WERI-Rb-1 (cell line): ENCODE results near the gene TMEM88.
"Not testable (repeated sequence)": the region's sequence is repeated elsewhere in the genome, so short reads cannot be mapped to it uniquely, and the experiment has no call there.

Experiments used
- DNase-seq: peaks from one replicate; pipeline ENCODE4 v3.0.0-alpha.2; 2020
- H3K27ac ChIP-seq: fragments of 250-450 bp; sonication (Bioruptor Pico); 2 replicates; pipeline ENCODE4 v1.5.1; 2020; ENCODE audit warnings: mild to moderate bottlenecking, moderate library complexity
- H3K27me3 ChIP-seq: fragments of 250-450 bp; sonication (Bioruptor Pico); 2 replicates; pipeline ENCODE4 v1.5.1; 2021; ENCODE audit warnings: mild to moderate bottlenecking, low read depth, moderate library complexity; ENCODE audit not compliant: insufficient read depth, severe bottlenecking
- H3K36me3 ChIP-seq: fragments of 250-450 bp; sonication (Bioruptor Pico); 2 replicates; pipeline ENCODE4 v1.5.1; 2020; ENCODE audit warnings: mild to moderate bottlenecking, moderate library complexity
- H3K4me3 ChIP-seq: 2 replicates; pipeline ENCODE4 v1.5.1; 2011; ENCODE audit warnings: low read depth, mild to moderate bottlenecking, control low read depth, low read length
- H3K9me3 ChIP-seq: fragments of 250-450 bp; sonication (Bioruptor Pico); 2 replicates; pipeline ENCODE4 v1.5.1; 2021; ENCODE audit warnings: mild to moderate bottlenecking, moderate library complexity; ENCODE audit not compliant: severe bottlenecking
- TF ChIP-seq, protein P1 (sequence below): IDR thresholded peaks from 2 replicates; pipeline ENCODE4 v1.5.1; 2011; ENCODE audit warnings: low read depth, mild to moderate bottlenecking, control low read depth, inconsistent platforms, low read length

TMEM88 gene, protein sequence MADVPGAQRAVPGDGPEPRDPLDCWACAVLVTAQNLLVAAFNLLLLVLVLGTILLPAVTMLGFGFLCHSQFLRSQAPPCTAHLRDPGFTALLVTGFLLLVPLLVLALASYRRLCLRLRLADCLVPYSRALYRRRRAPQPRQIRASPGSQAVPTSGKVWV

GRCh38 chr17:7854851-7855659, at the start of gene TMEM88:
Gene TMEM88, plus strand, starts transcription at chr17:7855066. Its CDS starts 9 bp downstream, at chr17:7855075.
- H3K36me3 ChIP-seq, result peaks cover 41% of the 10 kb centered on the region
- DNase-seq, result no peak
- no peaks in the 10 kb centered on the region for H3K9me3 ChIP-seq
- TF ChIP-seq, protein P1, sequence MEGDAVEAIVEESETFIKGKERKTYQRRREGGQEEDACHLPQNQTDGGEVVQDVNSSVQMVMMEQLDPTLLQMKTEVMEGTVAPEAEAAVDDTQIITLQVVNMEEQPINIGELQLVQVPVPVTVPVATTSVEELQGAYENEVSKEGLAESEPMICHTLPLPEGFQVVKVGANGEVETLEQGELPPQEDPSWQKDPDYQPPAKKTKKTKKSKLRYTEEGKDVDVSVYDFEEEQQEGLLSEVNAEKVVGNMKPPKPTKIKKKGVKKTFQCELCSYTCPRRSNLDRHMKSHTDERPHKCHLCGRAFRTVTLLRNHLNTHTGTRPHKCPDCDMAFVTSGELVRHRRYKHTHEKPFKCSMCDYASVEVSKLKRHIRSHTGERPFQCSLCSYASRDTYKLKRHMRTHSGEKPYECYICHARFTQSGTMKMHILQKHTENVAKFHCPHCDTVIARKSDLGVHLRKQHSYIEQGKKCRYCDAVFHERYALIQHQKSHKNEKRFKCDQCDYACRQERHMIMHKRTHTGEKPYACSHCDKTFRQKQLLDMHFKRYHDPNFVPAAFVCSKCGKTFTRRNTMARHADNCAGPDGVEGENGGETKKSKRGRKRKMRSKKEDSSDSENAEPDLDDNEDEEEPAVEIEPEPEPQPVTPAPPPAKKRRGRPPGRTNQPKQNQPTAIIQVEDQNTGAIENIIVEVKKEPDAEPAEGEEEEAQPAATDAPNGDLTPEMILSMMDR, result no peak
- peak within 1 kb of the TSS; percentile 88 for H3K4me3 ChIP-seq
- H3K27ac ChIP-seq, result peak within 1 kb of the TSS; percentile 98
- no peaks in the 10 kb centered on the region for H3K27me3 ChIP-seq

GRCh38 chr17:7806587-7806986, 48.3 kb upstream of the TMEM88 start:
- Histone ChIP-seq H3K4me3 (no peak overlapping the region), H3K27me3 (no peaks in the 10 kb centered on the region), H3K27ac (no peak overlapping the region), H3K9me3 (no peaks in the 10 kb centered on the region), H3K36me3 (no peaks in the 10 kb centered on the region)
- TF ChIP-seq, protein P1, result no peak
- no peak for DNase-seq

- Histone ChIP-seq H3K36me3 (no peaks in the 10 kb centered on the region), H3K9me3 (no peaks in the 10 kb centered on the region), H3K4me3 (no peak overlapping the region), H3K27me3 (no peaks in the 10 kb centered on the region), H3K27ac (no peak overlapping the region)
- TF ChIP-seq, protein P1, result no peak
- no peak for DNase-seq
Observed at GRCh38 chr17:7807206-7807605, 47.7 kb upstream of the TMEM88 start.

GRCh38 chr17:7809086-7809790, 45.6 kb upstream of the TMEM88 start:
- Histone ChIP-seq H3K36me3 (no peaks in the 10 kb centered on the region), H3K27me3 (no peaks in the 10 kb centered on the region), H3K27ac (no peak overlapping the region), H3K4me3 (no peak overlapping the region), H3K9me3 (no peaks in the 10 kb centered on the region)
- no peak for DNase-seq
- TF ChIP-seq, protein P1, result no peak

DNA sequence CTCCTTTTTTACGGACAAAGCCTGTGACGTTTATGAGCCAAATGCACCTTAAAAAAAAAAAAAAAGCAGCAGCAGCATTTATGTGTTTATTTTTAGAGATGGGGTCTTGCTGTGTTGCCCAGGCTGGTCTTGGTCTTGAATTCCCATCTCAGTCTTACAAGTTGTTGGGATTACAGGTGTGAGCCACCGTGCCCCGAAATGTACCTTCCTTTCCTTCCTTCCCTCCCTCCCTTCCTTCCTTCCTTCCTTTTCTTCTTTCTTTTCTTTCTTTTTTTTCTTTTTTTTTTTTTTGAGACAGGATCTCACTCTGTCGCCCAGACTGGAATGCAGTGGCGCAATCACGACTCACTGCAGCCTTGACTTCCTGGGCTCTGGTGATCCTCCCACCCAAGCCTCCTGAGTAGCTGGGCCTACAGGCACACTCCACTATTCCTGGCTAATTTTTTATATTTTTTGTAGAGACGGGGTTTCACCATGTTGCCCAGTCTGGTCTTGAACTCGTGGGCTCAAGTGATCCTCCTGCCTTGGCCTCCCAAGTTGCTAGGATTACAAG, 45.0 kb upstream of the TMEM88 start:
- DNase-seq, H3K27me3 ChIP-seq, H3K36me3 ChIP-seq, H3K4me3 ChIP-seq, H3K9me3 ChIP-seq, H3K27ac ChIP-seq: not testable (repeated sequence)

DNA sequence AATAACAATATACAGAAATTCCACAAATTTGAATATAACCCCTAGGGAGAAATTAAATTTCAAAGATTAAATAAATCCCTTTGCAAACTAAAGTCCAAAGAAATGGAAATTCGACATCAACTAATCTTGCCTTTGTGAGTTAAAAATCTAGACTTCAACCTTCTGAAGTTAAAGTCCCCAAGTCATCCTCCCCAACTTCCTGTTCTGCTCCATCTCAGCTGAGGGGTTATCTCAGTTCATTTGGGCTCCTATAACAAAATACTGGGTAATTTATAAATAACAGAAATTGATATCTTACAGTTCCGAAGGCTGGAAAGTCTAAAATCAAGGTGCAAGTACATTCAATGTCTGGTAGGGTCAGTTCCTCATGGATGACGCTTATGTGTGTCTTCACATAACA, 43.6 kb upstream of the TMEM88 start:
- Histone ChIP-seq H3K27me3 (no peaks in the 10 kb centered on the region), H3K36me3 (no peaks in the 10 kb centered on the region), H3K27ac (no peak overlapping the region), H3K4me3 (no peak overlapping the region), H3K9me3 (no peaks in the 10 kb centered on the region)
- DNase-seq, result no peak
- TF ChIP-seq, protein P1, result no peak
